Upper lobe of right lung (tissue), 1 donor: ENCODE results near the gene CYSLTR2. TPM values are rescaled to one million over a fixed set of nuclear protein-coding genes. Genes with fewer than 3 reads are reported as not detected.
A peak's percentile ranks its signal among the peaks of the same experiment; 100 is the strongest.

Source experiments
- ATAC-seq: fragments of 200-7000 bp; cut with Tn5 transposase; one replicate; pipeline ENCODE4 v1.9.1; 2020; ENCODE audit warnings: mild to moderate bottlenecking, moderate library complexity
- DNase-seq: peaks from one replicate; pipeline ENCODE4 v3.0.0-alpha.2; 2020
- H3K27ac ChIP-seq: fragments of 200-600 bp; one replicate; pipeline ENCODE4 v1.8.0; 2022
- H3K27me3 ChIP-seq: fragments of 200-600 bp; one replicate; pipeline ENCODE4 v1.8.0; 2022; ENCODE audit warnings: mild to moderate bottlenecking
- H3K36me3 ChIP-seq: fragments of 200-600 bp; one replicate; pipeline ENCODE4 v1.8.0; 2022
- H3K4me1 ChIP-seq: fragments of 200-600 bp; one replicate; pipeline ENCODE4 v1.8.0; 2022
- H3K4me3 ChIP-seq: fragments of 200-600 bp; one replicate; pipeline ENCODE4 v1.8.0; 2022; ENCODE audit warnings: mild to moderate bottlenecking
- H3K9me3 ChIP-seq: fragments of 200-600 bp; one replicate; pipeline ENCODE4 v1.8.0; 2022
- CTCF ChIP-seq: fragments of 200-600 bp; IDR thresholded peaks from one replicate; pipeline ENCODE4 v1.8.0; 2022; ENCODE audit warnings: antibody characterized with exemption
- intact Hi-C: fragments of 100-400 bp; cut with DNase I; formaldehyde crosslinking; loops from one replicate; pipeline ENCODE4 v1.11.0; 2022
- total RNA-seq: library from RNA; stranded (reverse); fragmentation: NEBNext Ultra II Directional; extraction: Animal tissue kit (Norgen Biotek cat#: 25700); gene quantifications from one replicate; pipeline ENCODE4 v1.2.1, GENCODE V29; 2021
- donor health status: DM: no; HTN: yes; CAD: no; lungs with severe emphysema.

Gene CYSLTR2
- total RNA-seq, 1 donor from 2014 or later = 0.67 TPM

DNA sequence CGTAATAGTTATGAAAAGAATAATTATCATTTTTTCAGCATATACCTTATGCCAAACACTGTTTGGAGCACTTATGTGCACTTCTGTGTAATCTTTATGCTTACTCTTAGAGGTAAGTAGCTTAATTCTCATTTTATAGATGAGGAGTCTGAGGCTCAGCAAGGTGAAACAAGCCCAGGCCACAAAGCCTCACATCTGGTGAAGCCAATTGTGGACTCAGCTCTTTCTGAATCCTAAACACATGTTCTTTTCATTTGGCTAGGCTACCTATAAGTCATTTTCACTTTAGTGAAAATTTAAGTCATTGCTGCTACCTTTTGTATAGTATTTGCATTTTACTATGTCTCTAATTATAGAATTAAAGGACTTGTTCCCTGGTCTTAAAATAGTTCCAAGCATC is 84.0 kb downstream of the CYSLTR2 start:
- Histone ChIP-seq H3K27ac (no peak overlapping the region), H3K4me3 (no peak overlapping the region), H3K36me3 (no peaks in the 10 kb centered on the region), H3K27me3 (no peaks in the 10 kb centered on the region), H3K4me1 (peaks cover 5% of the 10 kb centered on the region), H3K9me3 (no peaks in the 10 kb centered on the region)
- intact Hi-C loops = no loop called here
- TF ChIP-seq CTCF = no peak
- no peak for ATAC-seq
- no peak for DNase-seq

DNA sequence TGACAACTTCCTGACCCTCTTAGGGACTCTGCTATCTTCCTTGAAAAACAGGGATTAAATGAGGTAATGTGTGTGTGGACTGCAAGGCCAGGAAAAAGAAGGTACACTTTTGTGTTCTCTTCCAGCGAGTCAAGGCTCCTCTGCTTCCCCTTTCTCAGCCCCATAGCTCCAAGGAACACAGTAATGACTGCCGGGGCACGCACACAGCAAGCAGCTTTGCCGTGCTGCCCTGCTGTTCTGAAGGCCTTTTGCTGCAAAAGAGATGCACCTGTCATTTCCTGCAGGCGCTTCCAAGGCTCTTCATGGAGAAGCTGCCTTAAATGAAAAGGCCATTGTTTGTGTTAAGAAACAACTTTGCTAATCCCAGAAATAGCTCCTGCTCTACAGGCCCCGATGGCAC is 84.6 kb downstream of the CYSLTR2 start:
- Histone ChIP-seq H3K4me1 (peaks cover 5% of the 10 kb centered on the region), H3K27me3 (no peaks in the 10 kb centered on the region), H3K4me3 (no peak overlapping the region), H3K9me3 (no peaks in the 10 kb centered on the region), H3K36me3 (no peaks in the 10 kb centered on the region), H3K27ac (no peak overlapping the region)
- no peak for TF ChIP-seq CTCF
- ATAC-seq (no peak), DNase-seq (no peak)
- intact Hi-C loops = no loop called here

GRCh38 chr13:48739386-48739964 is 85.7 kb downstream of the CYSLTR2 start:
- intact Hi-C loops = no loop called here

GRCh38 chr13:48741377-48741776 is 87.6 kb downstream of the CYSLTR2 start:
- Histone ChIP-seq H3K4me3 (no peak overlapping the region), H3K27me3 (no peaks in the 10 kb centered on the region), H3K9me3 (no peaks in the 10 kb centered on the region), H3K27ac (no peak overlapping the region), H3K36me3 (no peaks in the 10 kb centered on the region), H3K4me1 (peaks cover 5% of the 10 kb centered on the region)
- DNase-seq (no peak), ATAC-seq (no peak)
- intact Hi-C loops = no loop called here
- TF ChIP-seq CTCF = no peak

More at GRCh38 chr13:48739386-48739964, 85.7 kb downstream of the CYSLTR2 start:
- no peak for DNase-seq
- no peaks in the 10 kb centered on the region for H3K9me3 ChIP-seq
- no peaks in the 10 kb centered on the region for H3K27me3 ChIP-seq
- H3K27ac ChIP-seq = no peak overlapping the region
- no peaks in the 10 kb centered on the region for H3K36me3 ChIP-seq
- peaks cover 5% of the 10 kb centered on the region for H3K4me1 ChIP-seq
- TF ChIP-seq CTCF = no peak
- peak; percentile 36 for ATAC-seq
- no peak overlapping the region for H3K4me3 ChIP-seq

- no peaks in the 10 kb centered on the region for H3K36me3 ChIP-seq
- intact Hi-C loops = no loop called here
- no peaks in the 10 kb centered on the region for H3K9me3 ChIP-seq
- H3K27ac ChIP-seq = no peak overlapping the region
- H3K4me3 ChIP-seq = no peak overlapping the region
- no peak for TF ChIP-seq CTCF
- H3K4me1 ChIP-seq = peaks cover 9% of the 10 kb centered on the region
- ATAC-seq (no peak), DNase-seq (no peak)
- H3K27me3 ChIP-seq = no peaks in the 10 kb centered on the region
Observed at GRCh38 chr13:48746821-48747220, 93.1 kb downstream of the CYSLTR2 start.

GRCh38 chr13:48748681-48749080 is 95.0 kb downstream of the CYSLTR2 start:
- H3K27me3 ChIP-seq = no peaks in the 10 kb centered on the region
- ATAC-seq (no peak), DNase-seq (no peak)
- TF ChIP-seq CTCF = no peak
- no peak overlapping the region for H3K27ac ChIP-seq
- no peaks in the 10 kb centered on the region for H3K9me3 ChIP-seq
- peaks cover 9% of the 10 kb centered on the region for H3K4me1 ChIP-seq
- H3K36me3 ChIP-seq = no peaks in the 10 kb centered on the region
- H3K4me3 ChIP-seq = no peak overlapping the region
- intact Hi-C loops = no loop called here
